Astrocyte (in vitro differentiated cells and primary cell): ENCODE measurements around the gene ADGRG6. TPM values are rescaled to one million over a fixed set of nuclear protein-coding genes. Genes with fewer than 3 reads are reported as not detected.
A peak's percentile ranks its signal among the peaks of the same experiment; 100 is the strongest.

ENCODE experiments used
- DNase-seq: peaks from one replicate; pipeline ENCODE4 v3.0.0-alpha.2; 2010; ENCODE audit warnings: low read depth
- FAIRE-seq: peaks from 2 replicates; lab custom pipeline; 2011; peaks lifted over from hg19 to GRCh38; lab: Jason Lieb, UNC
- H2AFZ ChIP-seq: 2 replicates; pipeline ENCODE4 v1.6.0; 2012; ENCODE audit warnings: low read depth, low read length, inconsistent platforms
- H3K27ac ChIP-seq: 2 replicates; pipeline ENCODE4 v1.5.1; 2011; ENCODE audit warnings: low read depth, low read length, inconsistent platforms
- H3K27me3 ChIP-seq: 2 replicates; pipeline ENCODE4 v1.6.0; 2011; ENCODE audit warnings: low read length, inconsistent platforms; ENCODE audit not compliant: insufficient read depth
- H3K36me3 ChIP-seq: 2 replicates; pipeline ENCODE4 v1.5.1; 2011; ENCODE audit warnings: low read length, inconsistent platforms; ENCODE audit not compliant: insufficient read depth
- H3K4me1 ChIP-seq: 2 replicates; pipeline ENCODE4 v1.5.1; 2011; ENCODE audit warnings: low read length, inconsistent platforms; ENCODE audit not compliant: insufficient read depth
- H3K4me2 ChIP-seq: 2 replicates; pipeline ENCODE4 v1.6.0; 2012; ENCODE audit warnings: low read length, inconsistent platforms
- H3K4me3 ChIP-seq: 2 replicates; pipeline ENCODE4 v1.5.1; 2011; ENCODE audit warnings: low read depth, mild to moderate bottlenecking, low read length, inconsistent platforms; ENCODE audit not compliant: insufficient read depth
- H3K79me2 ChIP-seq: 2 replicates; pipeline ENCODE4 v1.6.0; 2012; ENCODE audit warnings: mild to moderate bottlenecking, low read length, inconsistent platforms; ENCODE audit not compliant: insufficient read depth
- H3K9ac ChIP-seq: 2 replicates; pipeline ENCODE4 v1.6.0; 2012; ENCODE audit warnings: mild to moderate bottlenecking, low read length, inconsistent platforms
- H3K9me3 ChIP-seq: 2 replicates; pipeline ENCODE4 v1.5.1; 2012; ENCODE audit warnings: low read depth, mild to moderate bottlenecking, low read length, inconsistent platforms; ENCODE audit not compliant: insufficient read depth
- H4K20me1 ChIP-seq: 2 replicates; pipeline ENCODE4 v1.6.0; 2012; ENCODE audit warnings: low read length, inconsistent platforms; ENCODE audit not compliant: insufficient read depth
- H3K27ac Mint-ChIP-seq: one replicate; pipeline ENCODE4 v1.8.0; 2021; ENCODE audit warnings: mild to moderate bottlenecking, mixed read lengths; ENCODE audit not compliant: unreplicated experiment
- H3K27me3 Mint-ChIP-seq: one replicate; pipeline ENCODE4 v1.8.0; 2021; ENCODE audit warnings: low read depth, mixed read lengths; ENCODE audit not compliant: unreplicated experiment
- H3K36me3 Mint-ChIP-seq: one replicate; pipeline ENCODE4 v1.8.0; 2021; ENCODE audit warnings: low read depth, mixed read lengths; ENCODE audit not compliant: unreplicated experiment
- H3K4me1 Mint-ChIP-seq: one replicate; pipeline ENCODE4 v1.8.0; 2021; ENCODE audit warnings: low read depth, mixed read lengths; ENCODE audit not compliant: unreplicated experiment
- H3K4me3 Mint-ChIP-seq: one replicate; pipeline ENCODE4 v1.8.0; 2021; ENCODE audit warnings: mild to moderate bottlenecking, moderate library complexity, mixed read lengths; ENCODE audit not compliant: unreplicated experiment
- H3K9me3 Mint-ChIP-seq: one replicate; pipeline ENCODE4 v1.8.0; 2021; ENCODE audit warnings: mild to moderate bottlenecking, mixed read lengths; ENCODE audit not compliant: unreplicated experiment
- EZH2 ChIP-seq: IDR thresholded peaks from 2 replicates; pipeline ENCODE4 v1.6.1; 2012; ENCODE audit warnings: mild to moderate bottlenecking, low read length, inconsistent platforms; ENCODE audit not compliant: insufficient read depth
- total RNA-seq: library from RNA; stranded (reverse); gene quantifications from 2 replicates; pipeline ENCODE4 v1.2.1, GENCODE V29; 2021
- TF ChIP-seq, protein P1 (sequence below): IDR thresholded peaks from 2 replicates; pipeline ENCODE4 v1.5.1; 2011; ENCODE audit warnings: low read depth, mild to moderate bottlenecking, inconsistent platforms, low read length, moderate library complexity; ENCODE audit not compliant: insufficient read depth

Gene ADGRG6
- total RNA-seq, 1 donor from 2014 or later = 98.2 TPM

DNA sequence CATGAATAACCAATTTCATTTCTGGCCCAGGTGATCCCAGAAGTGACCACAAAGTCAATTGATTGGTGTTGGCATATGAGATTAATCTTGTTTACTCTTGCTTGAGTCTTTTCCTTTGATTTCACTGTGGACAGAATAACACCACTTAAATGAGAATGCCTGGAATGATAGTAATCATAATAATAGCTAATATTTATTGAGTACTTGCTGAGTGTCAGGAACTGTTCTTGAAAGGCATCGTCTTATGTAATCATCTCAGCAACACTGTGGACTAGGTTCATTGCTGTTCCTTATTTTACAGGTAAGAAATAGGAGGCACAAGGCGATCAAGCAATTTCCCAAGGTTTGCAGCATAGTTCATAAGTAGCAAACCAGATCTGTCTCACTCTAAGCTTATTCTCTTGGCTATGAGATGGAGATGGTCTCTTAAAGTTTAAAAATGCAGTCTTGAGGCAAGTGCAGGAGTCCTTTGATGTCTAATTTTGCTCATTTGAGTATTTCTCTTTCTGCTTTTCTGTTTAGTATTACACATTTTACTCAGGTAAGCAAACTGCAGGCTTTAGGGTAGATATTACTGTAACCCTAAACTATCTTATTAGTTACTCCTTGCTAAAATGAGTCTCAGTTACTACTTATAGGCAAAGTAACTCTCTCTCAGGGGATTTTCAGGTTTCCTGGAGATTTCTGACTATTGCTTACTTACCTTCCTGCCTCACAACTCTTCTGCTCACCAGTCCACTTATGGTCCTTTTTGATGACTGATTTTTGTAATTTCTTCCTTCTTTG, 6.3 kb downstream of the ADGRG6 start:
- FAIRE-seq (no peak), DNase-seq (no peak)
- Histone ChIP-seq H3K4me3 (no peak overlapping the region), H3K9ac (no peak overlapping the region), H3K79me2 (no peaks in the 10 kb centered on the region), H3K27me3 (no peaks in the 10 kb centered on the region), H3K9me3 (no peaks in the 10 kb centered on the region), H3K36me3 (no peaks in the 10 kb centered on the region), H3K4me2 (no peak overlapping the region), H3K27ac (no peak overlapping the region), H3K4me1 (no peaks in the 10 kb centered on the region), H2AFZ (no peak overlapping the region), H4K20me1 (no peaks in the 10 kb centered on the region)
- H3K9me3 Mint-ChIP-seq = no peaks in the 10 kb centered on the region
- no peak overlapping the region for H3K27ac Mint-ChIP-seq
- H3K36me3 Mint-ChIP-seq = peaks cover 3% of the 10 kb centered on the region
- TF ChIP-seq EZH2 = no peak
- TF ChIP-seq, protein P1, sequence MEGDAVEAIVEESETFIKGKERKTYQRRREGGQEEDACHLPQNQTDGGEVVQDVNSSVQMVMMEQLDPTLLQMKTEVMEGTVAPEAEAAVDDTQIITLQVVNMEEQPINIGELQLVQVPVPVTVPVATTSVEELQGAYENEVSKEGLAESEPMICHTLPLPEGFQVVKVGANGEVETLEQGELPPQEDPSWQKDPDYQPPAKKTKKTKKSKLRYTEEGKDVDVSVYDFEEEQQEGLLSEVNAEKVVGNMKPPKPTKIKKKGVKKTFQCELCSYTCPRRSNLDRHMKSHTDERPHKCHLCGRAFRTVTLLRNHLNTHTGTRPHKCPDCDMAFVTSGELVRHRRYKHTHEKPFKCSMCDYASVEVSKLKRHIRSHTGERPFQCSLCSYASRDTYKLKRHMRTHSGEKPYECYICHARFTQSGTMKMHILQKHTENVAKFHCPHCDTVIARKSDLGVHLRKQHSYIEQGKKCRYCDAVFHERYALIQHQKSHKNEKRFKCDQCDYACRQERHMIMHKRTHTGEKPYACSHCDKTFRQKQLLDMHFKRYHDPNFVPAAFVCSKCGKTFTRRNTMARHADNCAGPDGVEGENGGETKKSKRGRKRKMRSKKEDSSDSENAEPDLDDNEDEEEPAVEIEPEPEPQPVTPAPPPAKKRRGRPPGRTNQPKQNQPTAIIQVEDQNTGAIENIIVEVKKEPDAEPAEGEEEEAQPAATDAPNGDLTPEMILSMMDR = no peak
- H3K27me3 Mint-ChIP-seq = no peaks in the 10 kb centered on the region
- peaks cover 31% of the 10 kb centered on the region for H3K4me1 Mint-ChIP-seq
- no peak overlapping the region for H3K4me3 Mint-ChIP-seq

DNA sequence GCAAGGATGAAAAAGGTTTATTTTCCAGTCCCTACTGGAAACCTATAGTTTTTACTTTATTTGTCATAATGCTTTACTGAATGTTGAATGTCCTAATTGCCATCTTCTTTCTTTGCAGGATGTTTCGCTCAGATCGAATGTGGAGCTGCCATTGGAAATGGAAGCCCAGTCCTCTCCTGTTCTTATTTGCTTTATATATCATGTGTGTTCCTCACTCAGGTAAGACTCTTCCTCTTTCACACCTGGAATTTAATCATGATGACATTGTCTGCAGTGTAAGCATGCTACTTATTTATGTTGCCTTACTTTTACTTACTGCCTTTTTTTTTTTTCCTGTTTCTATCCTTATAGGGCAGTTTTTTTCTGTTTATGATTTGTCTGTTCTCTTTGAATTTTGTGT, 7.6 kb downstream of the ADGRG6 start:
- DNase-seq (no peak), FAIRE-seq (no peak)
- peaks cover 37% of the 10 kb centered on the region for H3K4me1 Mint-ChIP-seq
- Histone ChIP-seq H3K4me2 (no peak overlapping the region), H3K4me3 (no peak overlapping the region), H3K9ac (no peak overlapping the region), H3K27me3 (no peaks in the 10 kb centered on the region), H3K79me2 (no peaks in the 10 kb centered on the region), H3K36me3 (no peaks in the 10 kb centered on the region), H3K4me1 (no peaks in the 10 kb centered on the region), H4K20me1 (no peaks in the 10 kb centered on the region), H3K27ac (no peak overlapping the region), H2AFZ (no peak overlapping the region), H3K9me3 (no peaks in the 10 kb centered on the region)
- H3K27ac Mint-ChIP-seq = no peak overlapping the region
- peak overlapping the region; percentile 21 for H3K4me3 Mint-ChIP-seq
- no peaks in the 10 kb centered on the region for H3K9me3 Mint-ChIP-seq
- H3K36me3 Mint-ChIP-seq = peaks cover 3% of the 10 kb centered on the region
- TF ChIP-seq EZH2 = no peak
- TF ChIP-seq, protein P1 = no peak
- no peaks in the 10 kb centered on the region for H3K27me3 Mint-ChIP-seq

DNA sequence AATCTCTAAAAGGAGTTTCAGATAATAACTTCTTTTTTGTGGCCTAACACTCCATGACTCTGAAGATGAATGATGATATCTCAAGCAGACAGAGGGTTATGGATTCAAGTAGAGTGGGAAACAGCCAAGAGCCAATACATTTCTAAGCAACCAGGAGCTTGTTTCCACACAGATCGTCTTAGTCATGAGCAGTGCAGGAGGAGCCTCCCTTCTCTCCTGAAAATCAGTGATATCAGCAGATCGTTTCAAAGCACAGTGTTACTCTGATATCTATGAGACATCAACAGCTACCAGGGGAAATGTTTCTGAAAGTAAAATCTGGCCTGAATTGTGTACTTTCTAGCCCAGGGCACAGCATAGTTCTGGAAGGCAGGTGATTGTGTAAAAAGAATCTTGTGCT, 11.5 kb downstream of the ADGRG6 start:
- no peak for TF ChIP-seq EZH2
- TF ChIP-seq, protein P1 = no peak
- DNase-seq (peak; percentile 79), FAIRE-seq (no peak)
- H3K4me1 ChIP-seq = no peaks in the 10 kb centered on the region
- H3K27me3 Mint-ChIP-seq = no peaks in the 10 kb centered on the region
- no peak overlapping the region for H3K4me2 ChIP-seq
- no peaks in the 10 kb centered on the region for H3K9me3 Mint-ChIP-seq
- no peaks in the 10 kb centered on the region for H3K9me3 ChIP-seq
- H3K27ac ChIP-seq = no peak overlapping the region
- peak overlapping the region; percentile 8 for H3K4me3 Mint-ChIP-seq
- no peaks in the 10 kb centered on the region for H4K20me1 ChIP-seq
- peak overlapping the region; percentile 28 for H3K27ac Mint-ChIP-seq
- no peaks in the 10 kb centered on the region for H3K79me2 ChIP-seq
- no peaks in the 10 kb centered on the region for H3K36me3 ChIP-seq
- peaks cover 8% of the 10 kb centered on the region for H3K36me3 Mint-ChIP-seq
- H3K4me1 Mint-ChIP-seq = peaks cover 27% of the 10 kb centered on the region
- no peaks in the 10 kb centered on the region for H3K27me3 ChIP-seq
- H3K4me3 ChIP-seq = no peak overlapping the region
- H3K9ac ChIP-seq = no peak overlapping the region
- H2AFZ ChIP-seq = no peak overlapping the region
